GM21423 (cell line): ENCODE results near the gene ST8SIA2.

Experiments
- ATAC-seq: cut with Tn5 transposase; IDR thresholded peaks from one replicate; pipeline ENCODE4 v1.9.1; 2021; ENCODE audit warnings: mild to moderate bottlenecking, moderate library complexity; ENCODE audit not compliant: unreplicated experiment

ST8SIA2 gene

DNA sequence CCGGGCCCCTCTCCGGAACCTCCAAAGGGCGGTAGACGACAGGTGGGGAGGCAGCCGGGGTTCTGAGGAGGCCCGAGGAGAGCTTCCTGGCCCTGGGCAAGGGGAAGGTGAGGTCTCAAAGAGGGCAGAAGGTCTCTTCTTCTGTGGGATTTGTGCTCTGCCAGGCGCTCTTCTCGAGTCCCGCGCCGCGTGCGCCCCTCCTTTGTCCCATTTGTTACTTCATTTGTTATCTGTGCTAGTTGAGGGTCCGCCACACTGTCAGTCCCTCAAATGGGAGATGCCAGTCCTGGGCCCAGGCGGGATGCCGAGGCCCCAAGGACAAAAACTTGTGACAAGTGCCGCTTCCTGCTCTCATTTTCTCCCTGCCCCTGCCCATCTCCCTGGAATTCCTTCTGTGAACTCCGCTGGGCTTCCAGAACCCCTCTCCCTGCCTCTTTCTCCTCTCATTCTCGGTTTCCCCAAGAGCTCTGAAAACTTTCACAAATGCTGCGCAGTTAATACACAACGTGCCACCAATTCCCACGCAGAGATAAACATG is 1.5 kb downstream of the ST8SIA2 start:
- no peak for ATAC-seq

DNA sequence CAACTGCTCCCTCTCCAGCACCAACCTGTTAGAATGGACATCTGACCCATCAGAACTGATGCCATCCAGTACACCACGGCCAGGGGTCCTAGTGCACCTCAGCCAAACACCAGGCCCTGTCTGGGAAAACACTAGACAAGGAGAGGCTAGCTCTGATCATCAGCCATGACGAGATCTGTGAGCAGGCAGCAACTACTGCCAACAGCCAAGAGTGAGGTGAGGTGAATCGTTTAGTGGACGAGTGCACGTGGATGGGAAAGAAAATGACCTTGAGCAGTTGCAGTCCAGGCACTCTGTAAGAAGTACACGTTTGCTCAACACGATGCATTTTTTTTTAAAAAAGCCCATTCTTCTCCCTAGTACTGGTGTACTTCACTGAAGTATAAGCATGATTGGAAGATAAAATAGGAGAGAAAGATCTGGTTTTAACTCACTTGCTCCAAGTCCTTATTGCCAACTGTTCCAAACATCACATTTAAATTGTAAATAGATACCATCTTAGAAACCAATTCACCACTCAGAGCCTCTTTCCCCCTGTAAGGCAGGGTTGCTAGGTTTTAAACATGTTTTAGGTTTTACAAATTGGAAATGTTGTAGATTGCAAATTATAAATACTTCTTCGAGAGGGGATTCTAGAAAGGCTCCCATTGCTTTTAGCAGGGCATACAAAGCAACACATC is 5.7 kb downstream of the ST8SIA2 start:
- no peak for ATAC-seq

DNA sequence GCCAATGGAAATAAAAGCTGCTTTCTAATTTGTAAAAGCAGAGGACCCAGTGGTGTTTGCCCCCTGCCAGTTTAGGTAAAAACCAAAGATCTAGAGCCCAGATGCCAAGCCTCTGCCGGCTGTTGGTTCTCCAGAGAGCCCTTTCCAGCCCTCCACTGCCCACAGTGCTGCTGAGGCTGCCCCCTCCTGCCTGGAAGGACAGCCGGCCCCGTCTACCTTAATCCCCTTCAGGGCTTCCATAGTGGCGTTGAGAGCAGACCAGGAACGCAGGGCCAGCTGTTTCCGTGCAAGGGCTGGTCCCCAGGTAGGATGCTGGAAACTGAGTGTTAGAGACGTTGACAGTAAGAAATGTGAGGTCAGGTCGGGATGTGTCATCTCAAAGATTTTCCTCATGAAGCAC is 6.9 kb downstream of the ST8SIA2 start:
- no peak for ATAC-seq

DNA sequence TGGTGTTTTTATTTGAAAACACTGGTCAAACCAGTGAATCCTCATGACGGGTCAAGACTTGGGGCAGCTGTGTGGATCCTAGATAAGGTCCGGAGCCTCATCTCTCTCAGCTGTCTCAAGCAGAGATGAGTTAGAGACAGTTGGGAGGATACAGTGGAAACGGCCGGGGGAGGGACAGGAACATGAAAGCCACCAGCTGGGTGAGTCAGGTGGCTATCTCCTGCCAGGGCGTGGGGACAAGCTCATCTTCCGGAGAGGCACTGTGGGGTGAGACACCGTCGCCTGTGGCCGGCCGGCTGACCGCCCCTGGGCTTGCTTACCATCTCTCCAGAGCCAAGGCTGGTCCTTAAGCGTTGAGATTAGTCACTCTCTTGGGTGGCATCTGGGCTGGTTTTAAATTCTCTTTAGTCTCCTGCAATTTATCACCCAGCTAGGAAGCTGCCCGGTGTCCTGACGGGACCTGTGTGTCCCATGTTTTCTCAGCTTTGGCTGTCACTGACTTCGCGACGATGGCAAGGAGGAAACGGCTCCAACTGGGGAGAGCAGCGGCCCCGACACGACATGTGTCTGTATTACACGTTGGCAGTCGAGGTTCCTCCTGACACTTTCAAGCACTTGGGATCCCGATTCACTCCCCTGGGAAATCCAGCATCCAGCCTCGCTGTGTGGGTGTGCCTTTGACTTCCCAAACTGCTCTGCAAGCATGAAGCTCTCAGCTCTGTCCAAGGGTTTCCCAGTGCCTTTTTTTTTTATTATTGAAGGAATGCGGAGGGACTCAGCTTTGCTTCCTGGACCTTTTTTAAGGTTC is 7.5 kb downstream of the ST8SIA2 start:
- no peak for ATAC-seq

DNA sequence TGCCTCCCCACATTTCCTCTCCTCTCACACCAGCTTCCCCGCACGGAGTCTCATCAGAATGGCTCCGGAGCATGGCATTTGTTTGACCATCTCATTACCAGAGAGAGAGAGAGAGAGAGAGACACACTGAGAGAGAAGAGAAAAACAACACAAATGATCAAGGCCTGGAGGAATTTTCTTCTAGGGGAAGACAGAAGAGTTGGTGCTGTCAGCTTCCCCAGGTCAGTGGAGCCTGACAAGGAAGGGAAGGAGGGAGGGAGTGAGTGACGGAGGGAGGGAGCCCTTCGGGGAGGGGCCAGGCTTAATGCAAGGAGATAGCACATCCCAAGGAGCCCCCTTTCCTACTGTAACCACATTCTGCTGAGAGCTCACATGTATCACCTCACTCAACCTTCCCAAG is 9.1 kb downstream of the ST8SIA2 start:
- no peak for ATAC-seq

DNA sequence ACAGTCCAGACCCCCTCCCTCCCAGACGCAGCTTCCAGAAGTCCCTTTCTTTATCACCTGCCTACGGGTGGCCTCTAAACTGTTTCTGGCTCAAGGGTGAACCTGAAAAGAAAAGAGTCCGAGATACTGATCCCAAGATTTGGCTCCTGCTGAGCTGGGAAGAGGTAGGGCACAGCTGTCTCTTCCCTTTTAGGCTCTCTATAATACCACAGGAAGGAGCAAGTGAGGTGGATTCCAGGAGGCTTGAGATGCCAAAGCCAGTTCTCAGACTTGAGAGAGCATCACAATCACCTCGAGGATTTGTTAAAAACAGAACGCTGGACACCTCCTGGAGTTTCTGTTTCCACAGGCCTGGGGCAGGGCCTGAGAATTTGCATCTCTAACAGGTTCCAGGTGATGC is 12.3 kb downstream of the ST8SIA2 start:
- no peak for ATAC-seq

DNA sequence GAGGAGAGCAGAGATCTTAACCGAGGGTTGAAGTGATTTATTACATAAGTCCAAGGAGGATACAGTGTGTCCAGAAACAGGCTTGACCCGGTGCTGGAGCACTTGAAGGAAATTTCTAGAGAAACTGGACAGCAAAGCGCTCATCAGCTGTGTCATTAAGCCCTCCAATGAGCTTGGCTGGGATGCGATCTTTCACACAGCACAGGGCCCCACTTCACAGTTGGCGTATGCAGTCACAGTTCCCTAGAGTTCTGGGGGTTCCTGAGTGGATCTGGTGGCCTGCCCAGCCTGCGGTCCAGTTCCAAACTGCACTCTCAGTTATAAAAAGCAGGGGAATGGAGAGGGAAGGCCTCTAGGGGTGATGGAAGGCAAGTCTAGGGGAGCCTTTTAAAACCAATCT is 13.6 kb downstream of the ST8SIA2 start:
- ATAC-seq = no peak

DNA sequence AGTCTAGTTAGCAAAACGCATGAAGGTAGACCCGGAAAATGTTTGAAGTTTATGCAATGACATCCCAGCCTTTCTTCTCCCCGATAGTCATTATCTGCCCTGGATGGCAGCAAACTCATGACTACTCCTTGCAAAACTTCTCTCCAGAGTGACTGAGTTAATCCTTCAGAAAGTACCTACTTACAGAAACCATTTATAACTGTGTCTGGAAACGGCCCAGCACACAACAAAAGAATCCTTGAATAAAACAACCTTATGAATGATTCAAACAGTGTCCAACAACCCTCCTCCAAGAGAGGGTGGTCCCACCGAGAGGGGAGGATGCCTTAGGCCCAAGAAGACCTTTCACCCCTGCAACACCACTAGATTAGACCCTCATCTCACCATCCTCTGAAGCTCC is 14.2 kb downstream of the ST8SIA2 start:
- no peak for ATAC-seq

DNA sequence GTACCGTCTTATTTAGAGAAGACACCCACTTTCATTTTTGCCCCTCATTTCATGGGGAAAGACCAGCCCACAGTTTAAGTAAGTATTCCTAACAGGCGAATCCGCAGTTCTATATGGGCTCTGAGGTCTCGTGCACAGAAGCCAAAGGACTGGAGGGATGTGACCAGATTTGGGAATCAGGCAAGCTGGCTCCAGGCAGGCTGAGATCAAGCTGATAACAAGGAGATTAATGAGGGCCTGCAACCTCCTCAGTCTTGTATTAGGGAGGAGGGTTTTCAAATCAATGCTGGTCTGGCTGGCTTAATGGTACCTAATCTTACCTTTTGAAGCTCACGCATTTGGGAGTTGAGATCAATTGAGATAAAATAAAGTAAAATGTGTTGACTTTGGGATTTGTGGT is 15.3 kb downstream of the ST8SIA2 start:
- ATAC-seq = no peak

DNA sequence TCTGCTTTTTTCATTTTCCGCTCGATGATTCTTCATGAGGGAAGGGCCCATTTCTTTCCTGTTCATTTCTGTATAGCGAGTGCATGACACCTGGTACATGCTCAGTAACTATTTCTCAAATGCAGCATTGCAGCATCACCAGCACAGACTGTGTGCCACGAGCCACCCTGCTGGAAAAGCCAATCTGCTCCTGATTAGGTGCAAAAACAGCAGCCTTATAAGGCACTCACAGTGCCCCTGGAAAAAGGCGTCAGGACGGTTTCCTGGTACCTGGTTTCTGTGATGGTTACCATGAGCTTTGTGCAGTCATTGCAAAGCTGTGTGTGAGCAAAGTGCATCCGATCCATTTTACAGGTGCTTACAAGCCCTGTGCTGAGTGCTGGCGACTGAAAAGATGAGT is 15.8 kb downstream of the ST8SIA2 start:
- no peak for ATAC-seq

DNA sequence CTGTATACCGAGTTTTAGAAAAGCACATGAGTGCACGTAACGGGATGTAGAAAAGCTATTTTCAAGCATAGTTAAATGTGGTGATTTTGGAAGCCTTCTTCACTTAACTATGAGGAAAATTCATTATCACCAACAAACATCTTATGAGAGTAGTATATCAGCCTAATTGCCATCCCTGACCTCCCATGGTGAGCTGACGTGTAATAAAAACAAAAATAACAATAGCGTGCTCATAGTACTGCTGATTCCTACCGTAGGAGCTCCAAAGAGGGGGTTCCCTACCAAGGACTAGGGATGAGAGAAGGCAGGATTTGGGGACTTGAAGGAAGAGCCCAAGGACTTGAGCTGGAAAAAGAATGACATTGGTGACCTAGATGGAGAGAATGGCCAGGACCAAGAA is 16.9 kb downstream of the ST8SIA2 start:
- no peak for ATAC-seq

DNA sequence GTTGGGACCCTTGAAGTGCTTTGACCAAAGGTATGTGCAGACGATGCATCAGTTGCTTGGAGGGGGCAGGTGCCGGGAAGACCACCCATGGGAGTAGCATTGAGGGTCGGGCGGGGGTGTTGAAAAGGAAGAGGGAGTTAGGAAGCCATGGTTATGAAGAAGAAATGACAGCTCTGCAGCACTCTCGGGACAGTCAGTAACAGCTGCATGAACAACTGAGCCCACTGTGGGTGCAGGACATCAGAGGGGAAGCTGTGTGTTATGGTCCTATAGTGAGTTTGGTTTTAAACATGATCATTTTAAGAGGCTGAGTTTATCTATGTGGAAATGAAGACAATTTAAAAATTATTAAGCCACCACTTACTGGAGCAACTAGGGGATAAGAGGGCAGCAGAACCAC is 17.6 kb downstream of the ST8SIA2 start:
- ATAC-seq = no peak

DNA sequence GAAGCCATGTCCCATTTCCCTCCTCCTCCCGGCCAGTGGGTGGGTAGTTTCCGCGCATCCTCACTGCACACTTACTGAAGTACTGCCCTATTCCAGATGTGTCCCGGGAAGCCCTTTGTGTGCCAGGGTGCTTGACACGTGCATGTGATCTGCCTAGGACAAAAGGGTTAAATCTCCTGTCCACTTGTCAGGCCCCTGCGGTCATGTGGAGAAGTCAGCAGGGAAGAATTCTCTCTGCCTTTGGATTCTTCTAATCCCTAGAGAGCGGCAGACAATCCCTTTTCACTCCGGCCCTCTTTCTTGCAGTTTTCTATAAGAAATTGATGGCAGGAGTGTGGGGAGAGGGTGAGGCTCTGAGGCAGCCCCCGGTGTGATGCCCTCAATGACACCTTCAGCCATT is 19.8 kb downstream of the ST8SIA2 start:
- no peak for ATAC-seq

DNA sequence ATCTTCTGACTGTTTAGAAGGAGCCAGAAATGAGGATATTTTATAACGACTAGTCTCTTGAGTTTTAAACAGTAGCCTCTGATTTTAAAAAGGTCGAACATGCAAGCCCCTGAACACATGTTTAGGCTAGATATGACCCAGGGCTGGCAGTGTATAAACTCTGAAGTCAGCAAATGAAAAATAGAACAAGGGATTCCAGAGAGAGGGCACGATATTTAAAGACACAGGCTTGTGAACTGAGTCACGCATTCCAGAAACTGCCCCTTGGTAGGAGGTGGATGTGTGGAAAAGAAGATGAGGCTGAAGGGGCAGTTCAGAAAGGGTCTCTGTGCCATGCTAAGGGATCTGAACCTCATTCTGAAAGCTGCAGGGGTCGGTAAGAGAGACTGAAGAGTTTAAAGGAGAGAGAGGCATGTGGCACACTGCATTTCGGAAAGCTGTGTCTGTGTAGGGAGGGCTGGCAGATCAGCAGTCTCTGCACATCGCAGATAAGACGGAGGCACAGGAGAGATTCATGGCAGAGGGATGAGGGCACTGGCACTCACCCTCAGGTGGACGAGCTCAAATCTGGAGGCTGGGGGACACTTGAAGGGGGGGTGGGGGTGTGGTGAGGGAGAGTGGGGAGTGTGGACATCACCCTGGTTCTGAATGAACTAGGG is 22.1 kb downstream of the ST8SIA2 start:
- no peak for ATAC-seq

DNA sequence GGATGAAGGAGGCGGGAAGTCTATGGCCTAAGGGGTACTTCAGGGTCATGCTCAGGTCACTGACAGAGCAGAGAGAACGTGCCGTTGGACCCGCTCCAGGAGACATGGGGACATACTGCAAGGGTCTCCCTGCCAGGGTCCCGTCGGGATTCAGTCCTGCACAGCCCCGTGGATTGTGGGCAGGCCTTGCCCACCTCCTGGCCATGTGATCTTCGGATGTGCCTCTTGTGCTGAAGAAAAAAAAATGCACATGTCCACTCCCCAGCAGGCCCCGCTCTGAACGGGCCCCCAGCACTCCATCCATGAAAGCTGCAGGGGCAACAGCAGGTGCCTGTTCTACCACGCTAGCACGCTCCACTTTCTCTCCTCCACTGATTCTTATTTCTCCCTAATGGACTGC is 22.9 kb downstream of the ST8SIA2 start:
- no peak for ATAC-seq

DNA sequence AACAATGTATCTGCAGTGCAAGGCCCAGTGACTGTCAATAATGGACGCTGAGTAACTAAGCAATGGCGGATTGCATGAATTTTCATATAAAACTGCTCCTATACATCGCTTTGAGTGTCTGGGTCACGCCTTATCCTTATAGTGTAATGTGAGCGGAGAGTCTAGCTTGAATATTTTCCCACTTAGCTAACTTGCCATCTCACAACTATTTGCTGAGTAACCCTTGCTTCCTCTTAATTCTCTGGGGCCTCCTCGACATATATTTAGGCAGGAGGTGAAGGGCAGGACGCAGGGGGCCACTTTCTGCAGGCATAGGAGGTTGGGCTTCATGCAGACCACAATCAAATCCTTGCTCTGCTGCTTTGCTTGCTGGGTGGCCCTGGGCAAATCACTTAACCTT is 24.0 kb downstream of the ST8SIA2 start:
- ATAC-seq = no peak

DNA sequence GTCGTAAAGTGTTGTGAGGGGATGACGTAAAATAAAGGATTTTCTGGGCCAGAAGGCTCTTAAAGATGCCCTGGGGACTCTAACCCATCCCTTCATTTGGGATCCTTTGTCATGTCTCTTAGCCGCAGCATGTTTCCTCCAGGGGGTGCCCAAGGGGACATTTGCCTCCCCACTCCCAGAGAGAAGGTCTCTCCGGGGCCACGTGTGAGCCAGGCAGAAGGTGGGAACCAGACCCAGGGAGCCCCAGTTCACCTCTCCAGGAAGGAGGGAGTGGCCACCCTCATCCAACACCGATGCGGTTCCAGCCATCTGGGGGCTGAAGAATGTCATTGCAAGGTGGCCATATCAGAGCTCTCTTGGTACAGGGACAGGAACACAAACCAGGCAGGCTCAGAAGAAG is 25.2 kb downstream of the ST8SIA2 start:
- ATAC-seq = no peak

DNA sequence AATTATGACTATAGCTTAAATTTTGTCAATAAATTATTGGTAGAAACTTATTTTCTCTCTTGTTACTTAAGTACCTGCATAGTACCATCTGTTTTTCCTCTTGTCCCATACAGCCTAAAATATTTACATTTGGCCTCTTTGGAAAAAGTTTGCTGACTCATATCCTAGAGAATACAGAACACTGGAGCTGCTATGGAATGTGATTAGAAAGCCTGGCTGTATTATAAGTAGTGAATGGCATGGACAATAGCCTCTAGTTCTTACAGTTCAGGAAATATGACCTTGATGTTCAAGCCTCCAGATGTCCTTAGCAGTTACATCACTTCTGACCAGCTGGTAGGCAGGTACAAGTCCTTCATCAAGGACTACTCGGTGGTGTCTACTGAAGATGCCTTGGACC is 28.3 kb downstream of the ST8SIA2 start:
- ATAC-seq = no peak

DNA sequence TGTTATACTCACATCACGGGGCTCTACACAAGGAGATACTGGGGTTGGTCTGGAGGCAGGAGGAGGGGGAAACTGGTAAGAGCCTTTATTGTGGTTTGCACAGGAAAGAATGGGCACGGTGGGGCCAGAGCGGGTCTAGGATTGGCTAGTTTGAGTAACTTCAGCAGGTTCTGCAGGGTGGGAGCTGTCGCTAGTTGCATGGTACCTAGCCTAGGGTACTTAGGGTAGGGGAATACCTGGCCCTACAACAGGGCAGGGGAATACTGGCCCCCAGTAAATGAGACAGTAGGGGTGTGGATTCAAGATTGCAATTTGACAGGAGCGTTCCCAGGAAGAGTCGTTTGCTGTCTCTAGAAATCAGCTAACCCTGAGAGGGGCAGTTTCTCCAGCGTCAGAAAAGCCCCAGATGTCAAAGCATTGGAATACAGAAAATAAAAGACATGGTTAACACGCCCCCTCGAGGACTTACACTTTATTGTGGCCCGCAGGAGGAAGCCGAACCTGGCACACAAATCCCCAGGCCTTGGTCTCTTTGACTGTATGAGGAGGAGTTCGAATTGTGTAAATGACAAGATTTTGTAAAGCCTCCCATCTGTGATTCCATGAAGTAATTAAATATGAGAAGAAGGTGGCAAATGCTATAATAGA is 32.0 kb downstream of the ST8SIA2 start:
- ATAC-seq = no peak

DNA sequence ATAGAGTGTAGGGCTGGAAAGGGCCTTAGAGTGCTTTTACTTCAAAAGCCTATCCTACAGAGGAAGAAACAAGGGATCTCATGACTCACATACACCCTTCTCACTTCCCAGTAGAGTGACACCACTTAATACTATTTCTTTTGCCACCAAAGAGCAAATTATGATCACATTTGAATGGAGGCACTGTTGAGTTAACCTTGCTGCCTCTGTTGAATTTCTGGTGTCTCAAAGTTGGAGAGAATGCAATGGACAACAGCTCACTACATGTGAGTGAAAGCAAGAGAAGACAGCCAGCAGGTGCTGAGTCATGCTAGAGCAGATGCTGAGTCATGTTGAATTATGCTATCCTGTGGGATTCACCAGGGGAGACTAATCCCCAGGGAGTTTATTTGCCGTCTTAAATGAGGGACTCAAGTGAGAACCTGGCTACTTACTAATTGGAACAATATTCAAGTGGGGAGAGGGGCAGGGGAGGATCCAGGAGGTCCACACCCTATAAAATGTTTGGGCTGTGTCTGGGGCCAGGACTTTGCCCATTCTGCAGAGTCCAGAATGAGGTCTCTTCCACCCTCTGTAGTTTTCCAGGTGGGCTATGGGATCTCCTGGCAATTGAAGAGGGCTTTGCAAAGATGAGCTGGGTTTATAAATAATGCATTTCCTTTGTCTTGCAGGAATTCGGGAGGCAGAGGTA is 35.8 kb downstream of the ST8SIA2 start:
- no peak for ATAC-seq

DNA sequence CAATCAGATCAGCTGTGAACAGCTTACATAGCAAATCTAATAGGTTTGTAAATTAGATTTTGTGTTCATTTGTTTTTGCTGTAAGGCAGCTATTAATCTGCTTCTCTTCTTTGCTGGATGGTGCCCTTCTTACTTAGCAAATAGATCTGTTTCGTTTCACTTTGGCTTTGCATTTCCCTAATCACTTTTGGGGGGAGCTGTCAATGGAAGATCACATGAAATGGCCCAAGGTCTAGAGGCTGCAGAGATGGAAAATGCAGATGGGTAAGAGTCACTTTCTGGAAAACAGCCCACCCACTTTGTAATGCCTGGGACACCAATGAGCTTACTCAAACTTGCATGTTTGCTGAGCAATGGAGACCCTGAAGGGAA is 36.4 kb downstream of the ST8SIA2 start:
- no peak for ATAC-seq
